Renal pelvis (tissue), 12 donors: ENCODE measurements around the gene TMX2. TPM values are rescaled to one million over a fixed set of nuclear protein-coding genes. Genes with fewer than 3 reads are reported as not detected.
"Not testable (repeated sequence)": the region's sequence is repeated elsewhere in the genome, so short reads cannot be mapped to it uniquely, and the experiment has no call there.

Experiments
- DNase-seq: peaks from one replicate; pipeline ENCODE4 v3.0.0-alpha.2; 2013
- long read RNA-seq, 16 experiments: transcript quantifications; one replicate each; lab custom pipeline, GENCODE V29; 2026
- polyA plus RNA-seq, 3 donors: library from polyadenylated mRNA; unstranded; fragments of 120-200 nt; gene quantifications; one replicate each; pipeline ENCODE4 v1.2.1, GENCODE V29; 2013; ENCODE audit not compliant: insufficient read length in 3 of 3

TMX2 gene
- polyA plus RNA-seq = 100 to 1,000 TPM; 114 to 123 (median 118) TPM
- long read RNA-seq, donor 1, transcript TMX2-201 (8 exons, 1,631 nt) = major isoform, 22 of 29 reads
- long read RNA-seq, donor 1, partial matches to known transcripts = 0 of 29 reads
- long read RNA-seq, donor 1, other reads (novel, unspliced or antisense) = 0 of 29 reads
- long read RNA-seq, donor 2, transcript TMX2-201 (8 exons, 1,631 nt) = major isoform, 31 of 148 reads
- long read RNA-seq, donor 2, partial matches to known transcripts = 109 of 148 reads
- long read RNA-seq, donor 2, other reads (novel, unspliced or antisense) = 0 of 148 reads
- long read RNA-seq, donor 3, transcript TMX2-201 (8 exons, 1,631 nt) = major isoform, 32 of 130 reads
- long read RNA-seq, donor 3, partial matches to known transcripts = 87 of 130 reads
- long read RNA-seq, donor 3, other reads (novel, unspliced or antisense) = 0 of 130 reads
- long read RNA-seq, donor 4, transcript TMX2-201 (8 exons, 1,631 nt) = major isoform, 31 of 164 reads
- long read RNA-seq, donor 4, partial matches to known transcripts = 128 of 164 reads
- long read RNA-seq, donor 4, other reads (novel, unspliced or antisense) = 0 of 164 reads
- long read RNA-seq, donor 5, transcript TMX2-201 (8 exons, 1,631 nt) = major isoform, 15 of 18 reads
- long read RNA-seq, donor 5, partial matches to known transcripts = 0 of 18 reads
- long read RNA-seq, donor 5, other reads (novel, unspliced or antisense) = 0 of 18 reads
- long read RNA-seq, donor 6, transcript TMX2-201 (8 exons, 1,631 nt) = major isoform, 35 of 40 reads
- long read RNA-seq, donor 6, partial matches to known transcripts = 0 of 40 reads
- long read RNA-seq, donor 6, other reads (novel, unspliced or antisense) = 0 of 40 reads
- long read RNA-seq, donor 7, transcript TMX2-201 (8 exons, 1,631 nt) = major isoform, 34 of 39 reads
- long read RNA-seq, donor 7, partial matches to known transcripts = 0 of 39 reads
- long read RNA-seq, donor 7, other reads (novel, unspliced or antisense) = 0 of 39 reads
- long read RNA-seq, donor 8, transcript TMX2-201 (8 exons, 1,631 nt) = major isoform, 9 of 13 reads
- long read RNA-seq, donor 8, partial matches to known transcripts = 0 of 13 reads
- long read RNA-seq, donor 8, other reads (novel, unspliced or antisense) = 0 of 13 reads
- long read RNA-seq, donor 9, transcript TMX2-201 (8 exons, 1,631 nt) = major isoform, 31 of 43 reads
- long read RNA-seq, donor 9, partial matches to known transcripts = 5 of 43 reads
- long read RNA-seq, donor 9, other reads (novel, unspliced or antisense) = 0 of 43 reads
- long read RNA-seq, donor 10, transcript TMX2-201 (8 exons, 1,631 nt) = major isoform, 16 of 24 reads
- long read RNA-seq, donor 10, partial matches to known transcripts = 0 of 24 reads
- long read RNA-seq, donor 10, other reads (novel, unspliced or antisense) = 0 of 24 reads
- long read RNA-seq, donor 11, transcript TMX2-201 (8 exons, 1,631 nt) = major isoform, 16 of 20 reads
- long read RNA-seq, donor 11, partial matches to known transcripts = 0 of 20 reads
- long read RNA-seq, donor 11, other reads (novel, unspliced or antisense) = 0 of 20 reads
- long read RNA-seq, donor 12, transcript TMX2-201 (8 exons, 1,631 nt) = major isoform, 33 of 139 reads
- long read RNA-seq, donor 12, partial matches to known transcripts = 95 of 139 reads
- long read RNA-seq, donor 12, other reads (novel, unspliced or antisense) = 0 of 139 reads
- long read RNA-seq, donor 13, transcript TMX2-201 (8 exons, 1,631 nt) = major isoform, 6 of 48 reads
- long read RNA-seq, donor 13, partial matches to known transcripts = 39 of 48 reads
- long read RNA-seq, donor 13, other reads (novel, unspliced or antisense) = 0 of 48 reads
- long read RNA-seq, donor 14 = 0 reads
- long read RNA-seq, donor 15, transcript TMX2-201 (8 exons, 1,631 nt) = major isoform, 32 of 38 reads
- long read RNA-seq, donor 15, partial matches to known transcripts = 0 of 38 reads
- long read RNA-seq, donor 15, other reads (novel, unspliced or antisense) = 0 of 38 reads
- long read RNA-seq, donor 16, transcript TMX2-201 (8 exons, 1,631 nt) = major isoform, 39 of 136 reads
- long read RNA-seq, donor 16, partial matches to known transcripts = 93 of 136 reads
- long read RNA-seq, donor 16, other reads (novel, unspliced or antisense) = 0 of 136 reads

DNA sequence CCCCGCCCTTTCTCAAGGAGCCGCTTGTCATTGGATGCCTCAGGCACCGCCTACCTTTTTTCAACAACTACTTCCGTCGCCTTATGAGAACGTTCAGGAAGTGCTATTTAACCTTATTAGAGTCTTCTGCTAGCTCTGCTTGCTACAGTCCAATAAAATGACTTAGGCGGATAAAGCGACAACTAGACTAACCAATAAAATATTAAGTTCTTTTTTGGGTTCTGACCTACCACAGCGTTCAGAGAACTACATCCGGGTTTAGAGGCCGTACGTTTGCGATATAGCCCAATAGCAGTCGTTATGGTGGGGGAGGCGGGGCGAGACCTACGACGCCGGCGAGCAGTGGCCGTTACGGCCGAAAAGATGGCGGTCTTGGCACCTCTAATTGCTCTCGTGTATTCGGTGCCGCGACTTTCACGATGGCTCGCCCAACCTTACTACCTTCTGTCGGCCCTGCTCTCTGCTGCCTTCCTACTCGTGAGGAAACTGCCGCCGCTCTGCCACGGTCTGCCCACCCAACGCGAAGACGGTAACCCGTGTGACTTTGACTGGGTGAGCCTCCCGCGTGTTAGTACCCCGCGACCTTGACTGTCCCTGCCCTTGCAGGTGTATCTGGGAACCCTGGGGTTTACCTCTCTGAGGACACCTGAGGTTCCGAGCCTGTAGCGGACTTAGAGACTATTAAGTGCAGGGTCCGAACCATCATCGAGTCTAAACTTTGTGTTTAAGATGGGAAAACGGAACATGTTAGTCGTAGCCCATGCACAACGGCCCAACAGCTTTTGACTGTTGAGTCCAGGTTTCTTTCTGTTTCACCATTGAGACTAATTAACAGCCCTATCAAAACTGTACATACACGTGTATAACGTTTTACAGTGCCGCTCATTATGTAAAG lies at the start of gene TMX2:
Gene TMX2 (plus strand): TSS at position 338 of the 895 bp plus-strand sequence. CDS start 26 bp downstream, at position 364.
- DNase-seq = peak; percentile 99

DNA sequence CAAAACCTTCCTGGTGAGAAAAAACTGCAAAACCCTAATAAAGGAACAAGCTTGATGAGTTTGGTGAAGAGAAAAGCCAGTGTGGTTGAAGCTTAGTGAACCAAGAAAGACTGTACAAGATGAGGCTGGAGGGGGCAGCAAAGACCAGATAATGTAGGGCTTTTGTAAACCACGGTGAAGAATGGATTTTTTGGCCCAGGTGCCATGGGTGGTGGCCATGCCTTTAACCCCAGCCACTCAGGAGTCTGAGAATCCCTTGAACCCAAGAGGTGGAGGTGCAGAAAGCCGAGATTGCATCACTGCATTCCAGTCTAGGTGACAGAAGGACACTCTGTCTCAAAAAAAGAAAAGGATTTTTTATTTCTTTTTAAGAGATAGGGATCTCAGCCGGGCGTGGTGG lies 49.5 kb upstream of the TMX2 start:
- no peak for DNase-seq

GRCh38 chr11:57663975-57664374 lies 48.4 kb upstream of the TMX2 start:
- no peak for DNase-seq

DNA sequence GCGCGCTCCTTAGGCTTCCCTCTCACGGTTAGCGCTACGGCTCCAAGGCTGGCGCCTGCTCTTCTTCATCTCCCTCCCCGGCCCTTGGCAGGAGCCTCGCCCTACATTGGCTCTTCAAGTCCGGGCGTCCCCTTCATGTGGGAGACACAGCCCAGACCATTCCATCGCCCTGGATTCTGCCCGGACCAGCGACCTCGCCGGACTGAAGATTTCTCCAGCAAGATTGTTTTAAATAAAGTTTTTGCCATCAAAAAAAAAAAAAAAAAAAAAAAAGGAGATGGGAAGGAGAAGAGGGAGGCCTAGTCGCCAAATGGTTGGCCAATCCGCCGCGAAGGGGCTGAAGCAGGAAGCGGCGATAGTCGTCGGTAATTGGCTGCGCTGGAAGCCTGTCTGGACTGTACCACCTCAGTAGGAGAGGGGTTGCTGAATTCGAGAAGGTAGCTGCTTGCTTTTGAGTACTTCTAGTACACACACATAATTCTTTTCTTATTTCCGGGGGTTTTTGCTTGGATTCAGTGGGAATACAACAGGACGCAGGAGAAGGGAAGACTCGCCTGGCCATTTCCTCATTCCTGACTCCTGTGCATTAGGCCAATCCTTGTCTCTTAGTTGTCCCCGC lies 45.2 kb upstream of the TMX2 start:
- peak; percentile 97 for DNase-seq

GRCh38 chr11:57667736-57668433 lies 44.5 kb upstream of the TMX2 start, which contains the start of gene ZDHHC5:
Gene ZDHHC5, plus strand, starts transcription at chr11:57668114. Its CDS starts 4,977 bp downstream, at chr11:57673091.
- peak; percentile 99 for DNase-seq

DNA sequence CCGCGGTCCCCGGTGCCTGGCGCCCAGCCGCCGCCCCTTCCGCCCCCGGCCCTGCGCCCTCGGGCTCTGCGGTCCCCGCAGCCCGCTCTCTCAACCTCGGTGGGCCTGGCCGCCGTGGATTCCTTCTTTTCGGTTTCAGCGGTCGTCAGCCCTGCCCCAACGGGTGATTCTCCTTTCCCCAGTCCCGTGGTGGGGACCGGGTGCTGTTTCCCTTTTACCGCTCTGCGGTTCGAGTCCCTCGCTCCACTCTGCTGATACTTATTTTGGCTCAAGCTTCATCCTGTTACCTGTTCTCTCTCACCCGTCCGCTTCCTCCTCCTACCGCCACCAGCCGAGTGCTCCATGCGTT lies 44.0 kb upstream of the TMX2 start:
- no peak for DNase-seq

DNA sequence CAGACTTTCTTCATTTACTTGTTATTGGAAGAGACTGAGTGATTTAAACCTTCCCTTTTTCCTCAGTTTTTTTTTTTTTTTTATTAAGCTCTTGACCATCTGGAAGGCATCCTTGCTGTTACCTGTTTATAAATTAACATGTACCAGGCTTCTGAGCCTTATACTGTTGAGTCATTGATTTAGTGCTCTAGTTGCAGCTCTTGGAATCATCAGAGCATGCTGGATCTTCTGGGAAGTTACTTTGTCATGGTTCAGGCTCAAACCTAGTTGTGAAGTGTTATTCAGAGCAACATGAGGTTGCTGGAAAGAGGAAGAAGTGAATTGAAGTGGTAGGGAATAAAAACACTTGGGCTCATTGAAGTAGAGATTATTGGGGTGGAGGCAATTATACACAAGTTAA lies 38.1 kb upstream of the TMX2 start:
- no peak for DNase-seq

DNA sequence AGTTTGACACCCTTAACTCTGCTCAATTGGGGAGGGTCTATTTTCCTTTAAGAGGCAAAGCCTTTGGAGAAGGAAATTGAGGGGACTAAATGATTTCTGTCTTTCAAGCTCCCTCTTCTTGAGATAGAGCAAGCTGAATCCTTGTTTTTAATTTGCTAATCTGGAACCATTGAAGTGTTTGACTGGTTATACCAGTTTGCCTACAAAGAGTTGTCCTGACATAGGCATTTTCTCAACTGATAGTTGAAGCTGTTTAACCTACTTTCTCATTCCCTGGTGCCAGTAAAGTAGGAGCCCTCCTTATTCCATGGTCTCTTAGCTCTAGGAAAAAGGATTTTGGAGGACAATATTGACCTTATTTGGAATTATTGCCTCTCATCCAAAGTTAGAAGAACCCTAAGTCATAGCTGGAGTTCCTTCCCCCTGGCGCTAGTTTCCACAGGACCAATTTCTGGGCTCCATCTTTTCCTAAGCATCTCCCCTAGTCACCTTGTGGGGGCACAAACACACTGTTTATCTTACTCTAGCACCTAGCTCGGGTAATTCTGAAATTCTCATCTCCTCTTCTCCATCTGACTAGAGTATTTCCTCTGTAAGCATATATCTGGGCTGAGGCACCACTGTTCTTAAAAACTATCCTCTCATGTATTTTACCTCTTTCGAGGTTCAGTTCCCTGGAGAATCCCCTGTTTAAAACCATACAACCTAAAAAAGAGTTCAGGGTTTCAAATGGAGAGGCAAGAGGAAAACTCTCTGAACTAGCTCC lies 37.0 kb upstream of the TMX2 start:
- DNase-seq = no peak

DNA sequence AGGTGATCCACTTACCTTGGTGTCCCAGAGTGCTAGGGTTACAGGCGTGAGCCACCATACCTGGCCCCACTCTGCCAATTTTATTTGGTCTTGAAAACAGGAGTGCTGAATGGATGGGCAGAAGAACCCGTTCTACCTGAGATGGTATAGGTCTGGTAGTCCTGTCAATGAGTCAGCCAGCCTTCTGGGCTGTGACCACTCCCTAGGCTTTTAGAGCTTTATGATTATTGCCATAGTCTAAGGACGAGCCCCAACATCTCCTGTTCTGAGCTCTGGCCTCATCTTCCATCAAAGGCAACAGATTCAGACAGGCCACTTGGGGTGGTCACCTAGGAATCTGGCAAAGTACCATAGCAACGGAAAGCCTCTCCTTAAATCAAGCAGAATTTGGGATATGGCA lies 33.0 kb upstream of the TMX2 start:
- no peak for DNase-seq

GRCh38 chr11:57680552-57680874 lies 31.9 kb upstream of the TMX2 start:
- DNase-seq = no peak

- no peak for DNase-seq
Measured at GRCh38 chr11:57681168-57681567, 31.2 kb upstream of the TMX2 start.

DNA sequence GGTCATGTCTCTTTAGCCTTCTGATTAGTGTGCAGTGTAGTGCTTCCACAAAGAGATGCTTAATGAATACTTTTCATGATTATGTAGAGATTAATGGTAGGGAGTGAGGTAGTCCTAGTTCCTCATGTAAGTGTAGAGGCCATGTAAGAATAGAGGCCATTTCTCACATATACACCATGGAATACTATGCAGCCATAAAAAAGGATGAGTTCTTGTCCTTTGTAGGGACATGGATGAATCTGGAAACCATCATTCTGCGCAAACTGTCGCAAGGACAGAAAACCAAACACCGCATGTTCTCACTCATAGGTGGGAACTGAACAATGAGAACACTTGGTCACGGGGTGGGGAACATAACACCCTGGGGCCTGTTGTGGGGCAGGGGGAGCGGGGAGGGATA lies 21.9 kb upstream of the TMX2 start:
- not testable (repeated sequence) for DNase-seq

DNA sequence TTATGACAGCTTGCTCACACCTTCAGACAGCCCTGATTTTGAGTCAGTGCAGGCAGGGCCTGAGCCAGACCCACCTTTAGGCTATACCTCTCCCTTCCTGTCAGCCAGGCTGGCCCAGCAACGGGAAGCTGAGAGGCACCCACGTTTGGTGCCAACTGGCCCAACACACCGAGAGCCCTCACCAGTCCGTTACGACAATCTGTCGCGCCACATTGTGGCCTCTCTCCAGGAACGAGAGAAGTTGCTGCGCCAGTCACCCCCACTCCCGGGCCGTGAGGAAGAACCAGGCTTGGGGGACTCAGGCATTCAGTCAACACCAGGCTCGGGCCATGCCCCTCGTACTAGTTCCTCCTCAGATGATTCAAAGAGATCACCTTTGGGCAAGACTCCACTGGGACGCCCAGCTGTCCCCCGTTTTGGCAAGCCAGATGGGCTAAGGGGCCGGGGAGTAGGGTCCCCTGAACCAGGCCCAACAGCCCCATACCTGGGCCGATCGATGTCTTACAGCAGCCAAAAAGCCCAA lies 13.5 kb upstream of the TMX2 start:
- no peak for DNase-seq

GRCh38 chr11:57699813-57700212 lies 12.6 kb upstream of the TMX2 start:
- DNase-seq = no peak

DNA sequence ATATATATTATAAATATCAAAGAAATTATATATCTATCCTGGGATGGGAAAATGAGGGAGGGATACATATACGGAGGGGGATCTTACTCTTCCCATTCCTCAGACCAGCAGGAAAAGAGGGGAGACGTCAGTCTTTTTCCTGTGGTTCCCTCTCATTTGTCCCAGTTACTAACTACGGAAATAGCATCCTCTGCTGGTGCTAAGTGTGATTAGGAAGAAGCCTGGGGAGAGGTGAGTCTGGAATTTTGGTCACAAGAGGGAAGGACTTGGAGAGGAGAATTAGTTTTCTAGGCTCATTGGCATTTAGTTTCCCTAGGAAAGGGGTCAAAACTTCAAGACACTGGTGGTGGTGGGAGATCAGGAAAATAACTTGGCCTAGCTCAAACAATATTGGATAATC lies 12.0 kb upstream of the TMX2 start:
- DNase-seq = no peak

GRCh38 chr11:57703341-57703740 lies 9.1 kb upstream of the TMX2 start:
- DNase-seq = no peak

DNA sequence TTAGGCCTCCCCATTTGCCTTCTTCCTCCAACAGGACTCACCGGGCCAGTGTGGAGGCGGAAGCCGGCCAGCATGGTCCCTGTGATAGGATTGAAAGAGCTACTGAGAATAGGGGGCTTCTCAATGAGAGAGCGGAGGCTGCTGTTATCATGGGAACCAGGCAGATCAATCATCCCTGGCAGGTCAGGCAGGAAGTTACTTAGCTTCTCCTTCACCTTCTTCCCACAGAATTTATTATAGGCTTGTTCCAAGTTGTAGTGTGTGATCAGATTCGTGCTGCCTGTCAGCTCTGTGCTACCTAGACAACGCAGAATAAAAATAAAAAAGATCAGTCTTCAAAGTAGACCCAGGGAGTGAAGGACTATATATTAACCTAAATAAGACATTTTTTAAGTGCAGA lies 7.5 kb upstream of the TMX2 start:
- no peak for DNase-seq
